Dermis lymphatic vessel endothelial cell (primary cell): ENCODE data around the gene CCDC71L. TPM values are rescaled to one million over a fixed set of nuclear protein-coding genes. Genes with fewer than 3 reads are reported as not detected.

Experiments
- total RNA-seq: library from RNA; depleted of rRNA; stranded (reverse); fragments of >200 nt; gene quantifications from 2 replicates; pipeline ENCODE4 v1.2.1, GENCODE V29; 2014

CCDC71L gene
- total RNA-seq = 71.6 and 97.4 TPM in 2 replicates

GRCh38 chr7:106660862-106661720 lies at the start of gene CCDC71L:
CCDC71L (minus strand) TSS chr7:106661158; CDS start chr7:106660896, 262 bp downstream.

Other genes starting within 250 kb of the CCDC71L start
- 2.0 and 6.8 TPM in 2 replicates for gene PIK3CG, start 204.1 kb upstream of the CCDC71L start, total RNA-seq